IMR-90 (cell line): ENCODE results near the gene ORC4. TPM values are rescaled to one million over a fixed set of nuclear protein-coding genes. Genes with fewer than 3 reads are reported as not detected.

ENCODE experiments used
- ATAC-seq: fragments of 200-7000 bp; cut with Tn5 transposase; 2 replicates; pipeline ENCODE4 v1.9.1; 2020; ENCODE audit warnings: low read depth, mild to moderate bottlenecking, moderate library complexity
- BruUV-seq: library from RNA; stranded (reverse); fragments of 400-500 nt; replicated peaks from 2 replicates; lab custom pipeline; 2021; lab: Mats Ljungman, UMichigan
- CTCF ChIA-PET: fragments of 300-600 bp; formaldehyde crosslinking; extraction: SDS; loops from one replicate; lab custom pipeline; 2021; ENCODE audit warnings: antibody characterized with exemption; lab: Yijun Ruan, JAX
- POLR2A ChIA-PET: fragments of 300-600 bp; sonication (Branson Sonifier 250); formaldehyde crosslinking; loops from one replicate; lab custom pipeline; 2022; ENCODE audit warnings: antibody characterized with exemption; ENCODE audit not compliant: unreplicated experiment; lab: Charles Lee
- DNase-seq: peaks from one replicate; pipeline ENCODE4 v3.0.0; 2013
- H2AFZ ChIP-seq: replicated peaks from 2 replicates; pipeline ENCODE3; 2013; ENCODE audit warnings: low read length, mild to moderate bottlenecking; ENCODE audit not compliant: poor library complexity
- H2AK5ac ChIP-seq: 2 replicates; pipeline ENCODE4 v1.6.1; 2013; ENCODE audit warnings: low read depth, low read length, inconsistent platforms
- H2AK9ac ChIP-seq: replicated peaks from 2 replicates; pipeline ENCODE3; 2013; ENCODE audit warnings: mild to moderate bottlenecking, low read depth, low read length, moderate library complexity; ENCODE audit not compliant: poor library complexity
- H2BK120ac ChIP-seq: 2 replicates; pipeline ENCODE4 v1.6.1; 2013; ENCODE audit warnings: low read depth, low read length, inconsistent platforms
- H2BK15ac ChIP-seq: 3 replicates; pipeline ENCODE4 v1.6.1; 2013; ENCODE audit warnings: low read depth, low read length, inconsistent platforms
- H2BK20ac ChIP-seq: 2 replicates; pipeline ENCODE4 v1.6.1; 2013; ENCODE audit warnings: low read depth, mild to moderate bottlenecking, inconsistent platforms, low read length, moderate library complexity
- H2BK5ac ChIP-seq: 2 replicates; pipeline ENCODE4 v1.6.1; 2013; ENCODE audit warnings: mild to moderate bottlenecking, low read depth, low read length, inconsistent platforms; ENCODE audit not compliant: poor library complexity, severe bottlenecking
- H3K14ac ChIP-seq: replicated peaks from 2 replicates; pipeline ENCODE4 v1.6.1; 2013; ENCODE audit warnings: low read depth, low read length, inconsistent platforms
- H3K18ac ChIP-seq: 2 replicates; pipeline ENCODE4 v1.6.1; 2013; ENCODE audit warnings: low read depth, low read length, control low read depth
- H3K23ac ChIP-seq: 2 replicates; pipeline ENCODE4 v1.6.1; 2013; ENCODE audit warnings: low read depth, low read length, inconsistent platforms
- H3K27ac ChIP-seq: 2 replicates; pipeline ENCODE4 v1.5.1; 2013; ENCODE audit warnings: mild to moderate bottlenecking, control low read depth, low read length; ENCODE audit not compliant: insufficient read depth
- H3K27me3 ChIP-seq: 2 replicates; pipeline ENCODE4 v1.6.1; 2013; ENCODE audit warnings: low read length; ENCODE audit not compliant: control insufficient read depth, insufficient read depth
- H3K36me3 ChIP-seq: 2 replicates; pipeline ENCODE4 v1.6.1; 2013; ENCODE audit warnings: low read length, mixed read lengths; ENCODE audit not compliant: control insufficient read depth, insufficient read depth
- H3K4ac ChIP-seq: 2 replicates; pipeline ENCODE4 v1.6.1; 2013; ENCODE audit warnings: low read depth, low read length, inconsistent platforms
- H3K4me1 ChIP-seq: 2 replicates; pipeline ENCODE4 v1.6.1; 2013; ENCODE audit warnings: low read length, mixed read lengths; ENCODE audit not compliant: control insufficient read depth, insufficient read depth
- H3K4me2 ChIP-seq: 2 replicates; pipeline ENCODE4 v1.6.1; 2013; ENCODE audit warnings: low read depth, mild to moderate bottlenecking, control low read depth, low read length, moderate library complexity
- H3K4me3 ChIP-seq: 2 replicates; pipeline ENCODE4 v1.5.1; 2013; ENCODE audit warnings: low read depth, mild to moderate bottlenecking, control low read depth, low read length, moderate library complexity; ENCODE audit not compliant: insufficient read depth
- H3K56ac ChIP-seq: 2 replicates; pipeline ENCODE4 v1.6.1; 2013; ENCODE audit warnings: low read length, inconsistent platforms; ENCODE audit not compliant: insufficient read depth; ENCODE audit errors: extremely low read depth
- H3K79me1 ChIP-seq, 2 experiments: 2 replicates each; pipeline ENCODE4 v1.6.1; 2013; ENCODE audit warnings: low read length in 2 of 2, inconsistent platforms in 1 of 2, low read depth in 1 of 2
- H3K9ac ChIP-seq: 2 replicates; pipeline ENCODE4 v1.6.1; 2013; ENCODE audit warnings: low read depth, low read length, control low read depth
- H3K9me1 ChIP-seq: 2 replicates; pipeline ENCODE4 v1.6.1; 2013; ENCODE audit warnings: low read length, inconsistent platforms; ENCODE audit not compliant: insufficient read depth
- H3K9me3 ChIP-seq: 2 replicates; pipeline ENCODE4 v1.6.1; 2013; ENCODE audit warnings: low read length; ENCODE audit not compliant: control insufficient read depth, insufficient read depth
- H4K20me1 ChIP-seq: 2 replicates; pipeline ENCODE4 v1.6.1; 2013; ENCODE audit warnings: low read length, inconsistent platforms; ENCODE audit not compliant: insufficient read depth
- H4K5ac ChIP-seq: 2 replicates; pipeline ENCODE4 v1.6.1; 2013; ENCODE audit warnings: mild to moderate bottlenecking, low read depth, low read length, control low read depth
- H4K8ac ChIP-seq, 2 experiments: 2 replicates each; pipeline ENCODE4 v1.6.1; 2013; ENCODE audit warnings: low read depth in 2 of 2, low read length in 2 of 2, control low read depth in 1 of 2, inconsistent platforms in 1 of 2
- H4K91ac ChIP-seq: 2 replicates; pipeline ENCODE4 v1.6.1; 2013; ENCODE audit warnings: low read depth, low read length, inconsistent platforms; ENCODE audit not compliant: insufficient read depth
- BHLHE40 ChIP-seq: fragments of 150-350 bp; IDR thresholded peaks from 2 replicates; pipeline ENCODE4 v1.6.1; 2016; ENCODE audit warnings: mild to moderate bottlenecking, low read depth, low read length
- CEBPB ChIP-seq: IDR thresholded peaks from 2 replicates; pipeline ENCODE4 v1.6.1; 2012; ENCODE audit warnings: low read depth, low read length, improper control_type of control experiment
- CHD1 ChIP-seq: IDR thresholded peaks from 2 replicates; pipeline ENCODE4 v1.6.1; 2012; ENCODE audit warnings: low read depth, low read length, improper control_type of control experiment
- CTCF ChIP-seq: conservative IDR thresholded peaks from 2 replicates; pipeline ENCODE4 v1.5.1; 2012; ENCODE audit warnings: mild to moderate bottlenecking, low read depth, low read length, improper control_type of control experiment
- MAFK ChIP-seq: IDR thresholded peaks from 2 replicates; pipeline ENCODE4 v1.6.1; 2012; ENCODE audit warnings: low read depth, low read length, improper control_type of control experiment
- MAZ ChIP-seq: IDR thresholded peaks from 2 replicates; pipeline ENCODE4 v1.6.1; 2012; ENCODE audit warnings: low read depth, mild to moderate bottlenecking, low read length, improper control_type of control experiment, moderate library complexity, borderline replicate concordance
- NFE2L2 ChIP-seq: fragments of 150-350 bp; IDR thresholded peaks from 2 replicates; pipeline ENCODE4 v1.6.1; 2016; ENCODE audit warnings: low read depth, mild to moderate bottlenecking, low read length
- POLR2A ChIP-seq: IDR thresholded peaks from 2 replicates; pipeline ENCODE4 v1.6.1; 2012; ENCODE audit warnings: mild to moderate bottlenecking, low read depth, low read length
- RAD21 ChIP-seq: IDR thresholded peaks from 2 replicates; pipeline ENCODE4 v1.6.1; 2012; ENCODE audit warnings: low read length, improper control_type of control experiment
- RCOR1 ChIP-seq: IDR thresholded peaks from 2 replicates; pipeline ENCODE4 v1.6.1; 2012; ENCODE audit warnings: mild to moderate bottlenecking, low read length, improper control_type of control experiment; ENCODE audit not compliant: insufficient replicate concordance
- RFX5 ChIP-seq: IDR thresholded peaks from 2 replicates; pipeline ENCODE4 v1.8.0; 2012; ENCODE audit warnings: low read depth, mild to moderate bottlenecking, low read length, moderate library complexity
- SMC3 ChIP-seq: fragments of 150-350 bp; IDR thresholded peaks from 2 replicates; pipeline ENCODE4 v1.6.1; 2016; ENCODE audit warnings: low read depth, mild to moderate bottlenecking, antibody characterized with exemption, low read length, moderate library complexity
- dilution Hi-C: fragments of 300-500 bp; cut with HindIII; formaldehyde crosslinking; loops from one replicate; pipeline ENCODE4 v1.14.3; 2018; ENCODE audit warnings: low sequenced_read_pairs; ENCODE audit not compliant: unreplicated experiment
- in situ Hi-C: fragments of 300-500 bp; cut with MboI; formaldehyde crosslinking; loops from 3 replicates; pipeline ENCODE4 v1.14.3; 2019; ENCODE audit warnings: low sequenced_read_pairs, inconsistent platforms, mixed read lengths
- intact Hi-C: fragments of 100-400 bp; cut with micrococcal nuclease; formaldehyde crosslinking; loops from 2 replicates; pipeline ENCODE4 v1.10.0; 2022
- polyA plus RNA-seq, 3 experiments: library from polyadenylated mRNA; depleted of rRNA; stranded (reverse); fragments of >200 nt; gene quantifications; 2 replicates each; pipeline ENCODE4 v1.2.3, GENCODE V29; 2012; ENCODE audit warnings: low replicate concordance in 1 of 3
- total RNA-seq: library from RNA; depleted of rRNA; stranded (reverse); fragments of >200 nt; gene quantifications from 2 replicates; pipeline ENCODE4 v1.2.3, GENCODE V29; 2012

ORC4 gene
- total and polyA plus RNA-seq, 2 of the 4 experiments (the other 2 are of a cell fraction): 20.6 to 23.5 TPM

GRCh38 chr2:147933931-147934330 is 86.6 kb downstream of the ORC4 start:
- no peak for TF ChIP-seq SMC3
- TF ChIP-seq RAD21: no peak
- no peak for TF ChIP-seq RFX5
- no peak for TF ChIP-seq BHLHE40
- no peak for TF ChIP-seq MAZ
- TF ChIP-seq POLR2A: no peak
- TF ChIP-seq RCOR1: no peak
- no peak for TF ChIP-seq CHD1
- TF ChIP-seq NFE2L2: no peak
- no peak for TF ChIP-seq CEBPB
- no peak for TF ChIP-seq CTCF
- TF ChIP-seq MAFK: no peak
- Histone ChIP-seq H2AK9ac (no peak overlapping the region), H2BK5ac (no peak overlapping the region), H2AK5ac (no peak overlapping the region), H3K9ac (no peak overlapping the region), H3K4ac (no peak overlapping the region), H3K4me1 (no peaks in the 10 kb centered on the region), H3K79me1 (no peaks in the 10 kb centered on the region), H3K27ac (no peak overlapping the region), H2AFZ (no peak overlapping the region), H2BK20ac (no peak overlapping the region), H3K4me2 (no peak overlapping the region), H4K20me1 (no peaks in the 10 kb centered on the region), H4K5ac (no peak overlapping the region), H3K27me3 (no peaks in the 10 kb centered on the region), H2BK120ac (no peak overlapping the region), H4K91ac (no peak overlapping the region), H3K18ac (no peak overlapping the region), H3K36me3 (peaks cover 2% of the 10 kb centered on the region; the same call in 1 of the 2 replicates), H4K8ac (no peak overlapping the region), H2BK15ac (no peak overlapping the region), H3K56ac (no peak overlapping the region), H3K4me3 (no peak overlapping the region), H3K23ac (no peak overlapping the region), H3K14ac (no peak overlapping the region), H3K9me3 (no peaks in the 10 kb centered on the region), H3K9me1 (no peaks in the 10 kb centered on the region)
- ATAC-seq (no peak), DNase-seq (no peak)
- ChIA-PET CTCF (no interaction called here), POLR2A (no interaction called here)
- BruUV-seq: no TSS peak
- in situ Hi-C loops (no loop called here), dilution Hi-C loops (no loop called here), intact Hi-C loops (no loop called here)
